GM23338 (cell line): Measurements from ENCODE around the gene ATP6V1E1. TPM values are rescaled to one million over a fixed set of nuclear protein-coding genes. Genes with fewer than 3 reads are reported as not detected.
A peak's percentile ranks its signal among the peaks of the same experiment; 100 is the strongest.

Source experiments
- ATAC-seq: fragments of 200-7000 bp; cut with Tn5 transposase; 3 replicates; pipeline ENCODE4 v1.9.1; 2020
- DNase-seq: peaks from one replicate; pipeline ENCODE4 v3.0.0-alpha.2; 2015; ENCODE audit warnings: low spot score
- H2AFZ ChIP-seq: fragments of 200-600 bp; sonication (generic); 2 replicates; pipeline ENCODE4 v1.8.0; 2016; ENCODE audit warnings: antibody characterized with exemption, mild to moderate bottlenecking, moderate library complexity
- H3F3A ChIP-seq: fragments of 200-600 bp; sonication (generic); replicated peaks from 2 replicates; pipeline ENCODE4 v1.8.0; 2017; ENCODE audit warnings: antibody characterized with exemption, mixed run types, low read depth
- H3K27ac ChIP-seq: fragments of 200-600 bp; sonication (generic); 2 replicates; pipeline ENCODE4 v1.6.1; 2016; ENCODE audit warnings: low read depth
- H3K27me3 ChIP-seq: fragments of 200-600 bp; sonication (generic); 2 replicates; pipeline ENCODE4 v1.8.0; 2016; ENCODE audit warnings: mild to moderate bottlenecking, mixed run types, moderate library complexity; ENCODE audit not compliant: insufficient read depth
- H3K36me3 ChIP-seq: fragments of 200-600 bp; sonication (generic); 2 replicates; pipeline ENCODE4 v1.8.0; 2016; ENCODE audit warnings: mild to moderate bottlenecking; ENCODE audit not compliant: insufficient read depth
- H3K4me1 ChIP-seq: fragments of 200-600 bp; sonication (generic); 2 replicates; pipeline ENCODE4 v1.8.0; 2016; ENCODE audit warnings: mild to moderate bottlenecking, moderate library complexity; ENCODE audit not compliant: insufficient read depth
- H3K4me2 ChIP-seq: fragments of 200-600 bp; sonication (generic); 2 replicates; pipeline ENCODE4 v1.7.1; 2017; ENCODE audit warnings: mixed run types
- H3K4me3 ChIP-seq: fragments of 200-600 bp; sonication (generic); 2 replicates; pipeline ENCODE4 v1.6.1; 2016; ENCODE audit warnings: mixed run types
- H3K79me2 ChIP-seq: fragments of 200-600 bp; sonication (generic); replicated peaks from 2 replicates; pipeline ENCODE4 v1.8.0; 2017; ENCODE audit warnings: mild to moderate bottlenecking; ENCODE audit not compliant: insufficient read depth
- H3K9me2 ChIP-seq: fragments of 200-600 bp; sonication (generic); 2 replicates; pipeline ENCODE4 v1.8.0; 2017; ENCODE audit not compliant: insufficient read depth
- H4K20me1 ChIP-seq: fragments of 200-600 bp; sonication (generic); replicated peaks from 2 replicates; pipeline ENCODE4 v1.8.0; 2017; ENCODE audit warnings: mild to moderate bottlenecking; ENCODE audit not compliant: insufficient read depth
- H3K27ac Mint-ChIP-seq: 2 replicates; pipeline ENCODE4 v1.8.0; 2020; ENCODE audit warnings: inconsistent platforms, mild to moderate bottlenecking, moderate library complexity, mixed read lengths
- H3K27me3 Mint-ChIP-seq: 3 replicates; pipeline ENCODE4 v1.8.0; 2022; ENCODE audit warnings: low read depth, mild to moderate bottlenecking, moderate library complexity, mixed read lengths, inconsistent platforms; ENCODE audit not compliant: insufficient read depth, poor library complexity
- H3K36me3 Mint-ChIP-seq: 3 replicates; pipeline ENCODE4 v1.8.0; 2021; ENCODE audit warnings: low read depth, mild to moderate bottlenecking, inconsistent platforms, moderate library complexity, mixed read lengths
- H3K4me1 Mint-ChIP-seq: 3 replicates; pipeline ENCODE4 v1.8.0; 2020; ENCODE audit warnings: mild to moderate bottlenecking, inconsistent platforms, mixed read lengths
- H3K4me3 Mint-ChIP-seq: 3 replicates; pipeline ENCODE4 v1.8.0; 2021; ENCODE audit warnings: moderate library complexity, mild to moderate bottlenecking, inconsistent platforms, mixed read lengths
- H3K9me3 Mint-ChIP-seq: 3 replicates; pipeline ENCODE4 v1.8.0; 2020; ENCODE audit warnings: moderate library complexity, mild to moderate bottlenecking, inconsistent platforms, mixed read lengths
- JUNB ChIP-seq: IDR thresholded peaks from one replicate; pipeline ENCODE4 v1.6.1; 2016; ENCODE audit warnings: antibody characterized with exemption; ENCODE audit not compliant: unreplicated experiment
- ZNF114 ChIP-seq: fragments of 250-450 bp; sonication (Bioruptor Pico); IDR thresholded peaks from 2 replicates; pipeline ENCODE4 v1.5.0; 2020; ENCODE audit warnings: mild to moderate bottlenecking, moderate library complexity
- polyA plus RNA-seq: library from polyadenylated mRNA; unstranded; fragments of >200 nt; fragmentation: Nextera tagmentation; extraction: Ambion mirVana; gene quantifications from 2 replicates; pipeline ENCODE4 v1.2.1, GENCODE V29; 2016
- total RNA-seq: library from RNA; depleted of rRNA; stranded (reverse); fragments of >200 nt; shearing (Covaris generic); gene quantifications from 2 replicates; pipeline ENCODE4 v1.2.3, GENCODE V29; 2014
- TF ChIP-seq, protein P1 (sequence below), 2 experiments: fragments of 200-600 bp in 1 of 2; sonication (generic) in 1 of 2; conservative IDR thresholded peaks; 2 replicates each; pipeline versions ENCODE4 v1.5.1 to v1.6.1; 2016 to 2017; ENCODE audit warnings: antibody characterized with exemption in 2 of 2, low read depth in 2 of 2, mild to moderate bottlenecking in 2 of 2, moderate library complexity in 1 of 2
- TF ChIP-seq, protein P2 (sequence below): fragments of 250-450 bp; sonication (Bioruptor Pico); IDR thresholded peaks from 2 replicates; pipeline ENCODE4 v1.5.0; 2020; ENCODE audit warnings: mild to moderate bottlenecking, moderate library complexity

The ATP6V1E1 gene
- total and polyA plus RNA-seq, 2 experiments from 2014 or later = 74.5 to 81.7 TPM

DNA sequence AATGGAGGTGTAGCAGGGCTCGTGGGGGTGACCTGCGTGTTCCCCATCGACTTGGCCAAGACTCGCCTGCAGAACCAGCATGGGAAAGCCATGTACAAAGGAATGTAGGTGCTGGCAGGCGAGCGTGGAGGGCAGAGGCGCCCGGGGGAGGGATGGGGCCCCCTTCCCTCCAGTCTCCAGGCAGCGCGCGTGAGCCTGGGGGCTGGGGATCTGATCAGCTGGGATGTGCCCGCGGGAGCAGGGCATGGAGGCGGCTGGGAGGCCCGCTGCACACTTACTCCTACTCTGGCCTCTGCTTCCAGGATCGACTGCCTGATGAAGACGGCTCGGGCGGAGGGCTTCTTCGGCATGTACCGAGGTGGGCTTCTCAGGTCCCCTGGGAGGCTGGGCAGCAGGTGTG, 47.5 kb downstream of the ATP6V1E1 start:
- DNase-seq (no peak), ATAC-seq (peak; percentile 5; the same call in 2 of the 3 replicates)
- Histone ChIP-seq H3K27me3 (no peaks in the 10 kb centered on the region), H3K9me2 (no peaks in the 10 kb centered on the region), H3K4me2 (no peak overlapping the region), H2AFZ (0 out of 2 replicates have a peak overlapping the region, but pooled peaks have one; percentile 38), H3K79me2 (no peaks in the 10 kb centered on the region), H3F3A (peaks cover 5% of the 10 kb centered on the region; the same call in 1 of the 2 replicates), H3K27ac (no peak overlapping the region), H3K4me1 (no peaks in the 10 kb centered on the region), H4K20me1 (no peaks in the 10 kb centered on the region), H3K4me3 (no peak overlapping the region), H3K36me3 (no peaks in the 10 kb centered on the region)
- H3K27ac Mint-ChIP-seq = no peak overlapping the region
- TF ChIP-seq, protein P1, sequence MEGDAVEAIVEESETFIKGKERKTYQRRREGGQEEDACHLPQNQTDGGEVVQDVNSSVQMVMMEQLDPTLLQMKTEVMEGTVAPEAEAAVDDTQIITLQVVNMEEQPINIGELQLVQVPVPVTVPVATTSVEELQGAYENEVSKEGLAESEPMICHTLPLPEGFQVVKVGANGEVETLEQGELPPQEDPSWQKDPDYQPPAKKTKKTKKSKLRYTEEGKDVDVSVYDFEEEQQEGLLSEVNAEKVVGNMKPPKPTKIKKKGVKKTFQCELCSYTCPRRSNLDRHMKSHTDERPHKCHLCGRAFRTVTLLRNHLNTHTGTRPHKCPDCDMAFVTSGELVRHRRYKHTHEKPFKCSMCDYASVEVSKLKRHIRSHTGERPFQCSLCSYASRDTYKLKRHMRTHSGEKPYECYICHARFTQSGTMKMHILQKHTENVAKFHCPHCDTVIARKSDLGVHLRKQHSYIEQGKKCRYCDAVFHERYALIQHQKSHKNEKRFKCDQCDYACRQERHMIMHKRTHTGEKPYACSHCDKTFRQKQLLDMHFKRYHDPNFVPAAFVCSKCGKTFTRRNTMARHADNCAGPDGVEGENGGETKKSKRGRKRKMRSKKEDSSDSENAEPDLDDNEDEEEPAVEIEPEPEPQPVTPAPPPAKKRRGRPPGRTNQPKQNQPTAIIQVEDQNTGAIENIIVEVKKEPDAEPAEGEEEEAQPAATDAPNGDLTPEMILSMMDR (conservative IDR thresholded peaks at IDR 0.05; ENCODE audit: low read depth in 2 of 2) = no peak
- TF ChIP-seq JUNB = no peak
- H3K27me3 Mint-ChIP-seq = peaks cover 14% of the 10 kb centered on the region
- H3K9me3 Mint-ChIP-seq = no peaks in the 10 kb centered on the region; the same call in 2 of the 3 replicates
- H3K4me3 Mint-ChIP-seq = no peak overlapping the region
- H3K4me1 Mint-ChIP-seq = peaks cover 8% of the 10 kb centered on the region
- H3K36me3 Mint-ChIP-seq = no peaks in the 10 kb centered on the region

DNA sequence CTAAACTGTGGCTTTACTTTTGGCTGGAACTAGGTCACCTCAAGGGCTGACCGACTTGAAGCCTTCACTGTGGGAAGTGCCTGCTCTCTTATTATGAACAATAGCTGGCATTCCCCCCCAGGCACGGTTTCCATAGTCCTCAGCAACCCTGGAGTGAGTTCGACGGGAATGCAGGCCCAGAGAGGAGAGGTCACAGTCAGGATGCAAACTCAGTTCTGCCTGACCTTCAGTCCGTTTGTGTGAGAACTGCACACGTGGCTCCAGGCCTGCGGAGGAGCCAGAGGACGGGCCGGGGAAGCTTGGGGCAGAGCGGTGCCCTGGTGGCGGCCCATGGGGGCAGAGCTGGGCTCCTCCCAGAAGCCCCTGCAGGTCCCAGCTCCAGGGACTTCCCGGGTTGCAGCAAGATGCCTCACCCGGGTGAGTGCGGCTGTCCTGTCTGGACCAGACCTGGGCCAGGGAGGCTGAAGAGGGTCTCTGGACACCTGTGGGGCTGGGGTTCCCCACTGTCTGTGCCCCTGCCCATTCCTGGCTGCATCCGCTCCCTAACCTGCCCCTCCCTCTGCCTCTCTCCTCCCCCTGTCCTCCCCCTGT, 48.0 kb downstream of the ATP6V1E1 start:
- DNase-seq (peak; percentile 69), ATAC-seq (peak; percentile 85)
- no peak overlapping the region for H3K4me3 ChIP-seq
- no peak overlapping the region; the same call in 1 of the 2 replicates for H3K27ac ChIP-seq
- no peaks in the 10 kb centered on the region; the same call in 2 of the 3 replicates for H3K9me3 Mint-ChIP-seq
- no peak overlapping the region for H3K4me2 ChIP-seq
- H3K36me3 Mint-ChIP-seq = no peaks in the 10 kb centered on the region
- peaks cover 5% of the 10 kb centered on the region; the same call in 1 of the 2 replicates for H3F3A ChIP-seq
- no peaks in the 10 kb centered on the region for H3K4me1 ChIP-seq
- no peaks in the 10 kb centered on the region for H3K36me3 ChIP-seq
- TF ChIP-seq, protein P1 (conservative IDR thresholded peaks at IDR 0.05; ENCODE audit: low read depth in 2 of 2) = peak; percentile 13 to 30; a peak in 1 of 4 replicates
- TF ChIP-seq, protein P2, sequence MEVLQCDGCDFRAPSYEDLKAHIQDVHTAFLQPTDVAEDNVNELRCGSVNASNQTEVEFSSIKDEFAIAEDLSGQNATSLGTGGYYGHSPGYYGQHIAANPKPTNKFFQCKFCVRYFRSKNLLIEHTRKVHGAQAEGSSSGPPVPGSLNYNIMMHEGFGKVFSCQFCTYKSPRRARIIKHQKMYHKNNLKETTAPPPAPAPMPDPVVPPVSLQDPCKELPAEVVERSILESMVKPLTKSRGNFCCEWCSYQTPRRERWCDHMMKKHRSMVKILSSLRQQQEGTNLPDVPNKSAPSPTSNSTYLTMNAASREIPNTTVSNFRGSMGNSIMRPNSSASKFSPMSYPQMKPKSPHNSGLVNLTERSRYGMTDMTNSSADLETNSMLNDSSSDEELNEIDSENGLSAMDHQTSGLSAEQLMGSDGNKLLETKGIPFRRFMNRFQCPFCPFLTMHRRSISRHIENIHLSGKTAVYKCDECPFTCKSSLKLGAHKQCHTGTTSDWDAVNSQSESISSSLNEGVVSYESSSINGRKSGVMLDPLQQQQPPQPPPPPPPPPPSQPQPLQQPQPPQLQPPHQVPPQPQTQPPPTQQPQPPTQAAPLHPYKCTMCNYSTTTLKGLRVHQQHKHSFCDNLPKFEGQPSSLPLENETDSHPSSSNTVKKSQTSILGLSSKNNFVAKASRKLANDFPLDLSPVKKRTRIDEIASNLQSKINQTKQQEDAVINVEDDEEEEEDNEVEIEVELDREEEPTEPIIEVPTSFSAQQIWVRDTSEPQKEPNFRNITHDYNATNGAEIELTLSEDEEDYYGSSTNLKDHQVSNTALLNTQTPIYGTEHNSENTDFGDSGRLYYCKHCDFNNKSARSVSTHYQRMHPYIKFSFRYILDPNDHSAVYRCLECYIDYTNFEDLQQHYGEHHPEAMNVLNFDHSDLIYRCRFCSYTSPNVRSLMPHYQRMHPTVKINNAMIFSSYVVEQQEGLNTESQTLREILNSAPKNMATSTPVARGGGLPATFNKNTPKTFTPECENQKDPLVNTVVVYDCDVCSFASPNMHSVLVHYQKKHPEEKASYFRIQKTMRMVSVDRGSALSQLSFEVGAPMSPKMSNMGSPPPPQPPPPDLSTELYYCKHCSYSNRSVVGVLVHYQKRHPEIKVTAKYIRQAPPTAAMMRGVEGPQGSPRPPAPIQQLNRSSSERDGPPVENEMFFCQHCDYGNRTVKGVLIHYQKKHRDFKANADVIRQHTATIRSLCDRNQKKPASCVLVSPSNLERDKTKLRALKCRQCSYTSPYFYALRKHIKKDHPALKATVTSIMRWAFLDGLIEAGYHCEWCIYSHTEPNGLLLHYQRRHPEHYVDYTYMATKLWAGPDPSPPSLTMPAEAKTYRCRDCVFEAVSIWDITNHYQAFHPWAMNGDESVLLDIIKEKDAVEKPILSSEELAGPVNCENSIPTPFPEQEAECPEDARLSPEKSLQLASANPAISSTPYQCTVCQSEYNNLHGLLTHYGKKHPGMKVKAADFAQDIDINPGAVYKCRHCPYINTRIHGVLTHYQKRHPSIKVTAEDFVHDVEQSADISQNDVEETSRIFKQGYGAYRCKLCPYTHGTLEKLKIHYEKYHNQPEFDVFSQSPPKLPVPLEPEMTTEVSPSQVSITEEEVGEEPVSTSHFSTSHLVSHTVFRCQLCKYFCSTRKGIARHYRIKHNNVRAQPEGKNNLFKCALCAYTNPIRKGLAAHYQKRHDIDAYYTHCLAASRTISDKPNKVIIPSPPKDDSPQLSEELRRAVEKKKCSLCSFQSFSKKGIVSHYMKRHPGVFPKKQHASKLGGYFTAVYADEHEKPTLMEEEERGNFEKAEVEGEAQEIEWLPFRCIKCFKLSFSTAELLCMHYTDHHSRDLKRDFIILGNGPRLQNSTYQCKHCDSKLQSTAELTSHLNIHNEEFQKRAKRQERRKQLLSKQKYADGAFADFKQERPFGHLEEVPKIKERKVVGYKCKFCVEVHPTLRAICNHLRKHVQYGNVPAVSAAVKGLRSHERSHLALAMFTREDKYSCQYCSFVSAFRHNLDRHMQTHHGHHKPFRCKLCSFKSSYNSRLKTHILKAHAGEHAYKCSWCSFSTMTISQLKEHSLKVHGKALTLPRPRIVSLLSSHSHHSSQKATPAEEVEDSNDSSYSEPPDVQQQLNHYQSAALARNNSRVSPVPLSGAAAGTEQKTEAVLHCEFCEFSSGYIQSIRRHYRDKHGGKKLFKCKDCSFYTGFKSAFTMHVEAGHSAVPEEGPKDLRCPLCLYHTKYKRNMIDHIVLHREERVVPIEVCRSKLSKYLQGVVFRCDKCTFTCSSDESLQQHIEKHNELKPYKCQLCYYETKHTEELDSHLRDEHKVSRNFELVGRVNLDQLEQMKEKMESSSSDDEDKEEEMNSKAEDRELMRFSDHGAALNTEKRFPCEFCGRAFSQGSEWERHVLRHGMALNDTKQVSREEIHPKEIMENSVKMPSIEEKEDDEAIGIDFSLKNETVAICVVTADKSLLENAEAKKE = 0 out of 2 replicates have a peak, but pooled peaks have one; percentile 25
- TF ChIP-seq ZNF114 (CRISPR knock-in tag) = no peak
- H3K27me3 ChIP-seq = no peaks in the 10 kb centered on the region
- no peaks in the 10 kb centered on the region for H3K9me2 ChIP-seq
- H3K4me3 Mint-ChIP-seq = no peak overlapping the region
- no peaks in the 10 kb centered on the region for H4K20me1 ChIP-seq
- peak overlapping the region; percentile 69; the same call in 1 of the 2 replicates for H2AFZ ChIP-seq
- H3K27ac Mint-ChIP-seq = peak overlapping the region; percentile 74; the same call in 1 of the 2 replicates
- H3K79me2 ChIP-seq = no peaks in the 10 kb centered on the region
- H3K4me1 Mint-ChIP-seq = peaks cover 8% of the 10 kb centered on the region
- H3K27me3 Mint-ChIP-seq = peaks cover 17% of the 10 kb centered on the region
